GM13977 (cell line): ENCODE measurements around the gene NUAK1.

Experiments
- DNase-seq: peaks from one replicate; pipeline ENCODE4 v3.0.0; 2012; ENCODE audit warnings: low spot score
- CTCF ChIP-seq: IDR thresholded peaks from 2 replicates; pipeline ENCODE4 v1.5.1; 2012; ENCODE audit warnings: mild to moderate bottlenecking, control low read depth; ENCODE audit not compliant: insufficient read depth; ENCODE audit errors: extremely low read depth, missing control alignments
- in situ Hi-C: fragments of 300-500 bp; cut with MboI; formaldehyde crosslinking; loops from one replicate; pipeline ENCODE4 v1.12.0; 2022; ENCODE audit warnings: low sequenced_read_pairs, low pct_unique_long_range_greater_than_20kb, mixed read lengths, inconsistent platforms; ENCODE audit not compliant: unreplicated experiment

NUAK1 gene

GRCh38 chr12:106133136-106134087, 5.3 kb downstream of the NUAK1 start:
- DNase-seq: no peak
- in situ Hi-C loops: loop anchor here (10.0 kb wide), 1 partner anchor 709 kb away; no protein-coding TSS in a partner anchor
- TF ChIP-seq CTCF: no peak

- DNase-seq: no peak
- in situ Hi-C loops: loop anchor here (10.0 kb wide), 1 partner anchor 708 kb away; no protein-coding TSS in a partner anchor
- no peak for TF ChIP-seq CTCF
These were observed 6.3 kb downstream of the NUAK1 start for GRCh38 chr12:106132175-106133135.

GRCh38 chr12:106131676-106132075, 7.1 kb downstream of the NUAK1 start:
- in situ Hi-C loops: loop anchor here (10.0 kb wide), 1 partner anchor 707 kb away; no protein-coding TSS in a partner anchor
- no peak for DNase-seq
- TF ChIP-seq CTCF: no peak

GRCh38 chr12:106130474-106131113, 8.2 kb downstream of the NUAK1 start:
- in situ Hi-C loops: loop anchor here (10.0 kb wide), 1 partner anchor 706 kb away; no protein-coding TSS in a partner anchor
- no peak for TF ChIP-seq CTCF
- DNase-seq: no peak

- no peak for TF ChIP-seq CTCF
- in situ Hi-C loops: no loop called here
- no peak for DNase-seq
These were observed 10.0 kb downstream of the NUAK1 start for GRCh38 chr12:106128585-106129328.
